Measurements from ENCODE around the gene NRXN3.

Gene NRXN3

DNA sequence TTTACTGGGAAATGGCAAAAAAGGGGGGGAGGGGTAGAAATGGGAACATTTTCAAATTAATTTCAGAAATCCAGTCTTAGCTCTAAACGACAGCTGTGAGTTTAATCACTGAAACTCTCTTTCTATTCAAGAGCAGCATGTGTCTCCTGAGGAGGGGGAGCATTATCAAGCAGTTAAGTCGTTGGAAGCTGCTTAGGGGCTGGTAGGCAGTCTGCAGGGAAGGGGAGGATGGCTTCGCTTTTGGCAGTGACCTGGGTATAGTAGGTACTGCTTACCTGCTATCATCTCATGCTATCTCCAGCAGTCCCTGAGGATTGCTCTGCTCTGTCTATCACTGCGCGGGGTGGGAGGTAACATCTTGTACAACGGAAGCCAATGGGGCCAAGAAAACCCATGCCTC, 567.4 kb downstream of the NRXN3 start:
- Histone ChIP-seq H3K4me3 (no peak overlapping the region), H3K27ac (no peak overlapping the region)

DNA sequence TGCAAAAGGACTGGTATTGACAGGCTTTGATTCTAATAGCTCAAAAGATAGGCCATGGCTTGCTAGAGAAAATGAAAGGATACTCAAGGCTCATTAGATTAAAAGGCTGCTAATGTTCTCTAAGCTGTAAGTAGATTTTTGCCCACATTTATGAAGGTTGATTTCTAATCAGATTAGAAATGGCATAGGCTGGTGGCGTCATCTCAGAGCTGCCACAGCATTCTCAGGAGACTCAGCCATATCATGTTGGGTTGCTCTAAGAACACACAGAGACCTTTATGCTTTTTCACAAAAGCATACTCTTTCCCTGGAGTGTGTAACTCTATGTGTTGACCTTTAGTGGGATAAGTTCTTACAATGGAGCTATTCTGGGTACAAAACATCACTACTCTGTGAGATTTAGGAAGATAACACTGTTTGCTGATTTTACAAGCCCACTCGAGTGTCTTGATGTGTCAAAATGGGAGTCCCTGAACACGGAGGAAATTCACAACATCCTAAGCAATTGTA, 576.0 kb downstream of the NRXN3 start:
- no peak overlapping the region for H3K4me3 ChIP-seq
- H3K27ac ChIP-seq = no peak overlapping the region

DNA sequence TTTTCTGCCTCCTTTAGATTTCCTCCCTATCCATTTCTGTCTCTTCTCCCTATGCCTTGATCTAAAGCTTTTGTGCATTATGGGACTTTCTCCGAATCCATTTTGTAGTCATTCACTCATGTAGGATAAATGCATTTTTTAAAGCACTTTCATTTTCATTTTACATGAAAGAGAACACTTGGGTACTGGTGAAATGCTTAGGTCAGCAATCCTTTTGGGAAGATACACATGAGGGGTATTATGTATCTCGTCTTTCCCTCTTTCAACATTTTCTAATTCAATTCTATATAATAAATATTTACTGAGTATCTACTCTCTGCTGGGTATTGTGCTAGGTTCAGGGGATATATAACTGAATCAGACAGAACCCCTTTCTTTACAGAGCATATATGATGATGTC, 577.6 kb downstream of the NRXN3 start:
- Histone ChIP-seq H3K27ac (no peak overlapping the region), H3K4me3 (no peak overlapping the region)

DNA sequence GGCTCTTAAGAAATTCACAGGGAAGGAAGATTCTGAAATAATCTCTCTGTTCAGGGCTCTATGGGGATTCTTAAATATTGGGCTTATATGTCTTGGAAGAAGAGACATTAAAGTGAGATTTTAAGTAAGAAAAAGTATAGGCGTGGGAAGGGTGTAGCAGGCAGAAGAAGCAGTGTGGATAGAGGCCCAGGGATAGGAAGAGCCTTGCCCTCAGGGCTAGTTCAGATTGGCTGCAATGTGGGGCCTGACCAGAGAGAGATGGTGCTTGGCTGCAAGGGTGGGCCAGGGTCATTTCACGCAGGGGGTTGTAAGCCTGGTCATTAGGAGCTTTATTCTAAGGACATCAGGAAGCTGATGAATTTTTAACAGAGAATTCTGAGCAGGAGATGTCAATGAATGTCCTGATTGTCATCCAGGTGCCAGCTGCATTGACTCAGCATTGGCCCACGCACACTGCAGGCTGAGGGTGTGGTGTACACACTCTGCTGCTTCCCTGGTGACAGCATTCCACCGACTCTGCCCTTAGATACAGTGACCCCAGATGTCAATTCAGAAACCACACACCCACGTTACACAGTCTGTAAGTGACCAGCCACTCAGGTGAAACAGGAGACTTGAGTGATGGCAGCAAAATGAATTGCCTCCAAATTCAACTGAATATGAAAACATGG, 582.5 kb downstream of the NRXN3 start:
- H3K27ac ChIP-seq = no peak overlapping the region
- H3K4me3 ChIP-seq = no peak overlapping the region

DNA sequence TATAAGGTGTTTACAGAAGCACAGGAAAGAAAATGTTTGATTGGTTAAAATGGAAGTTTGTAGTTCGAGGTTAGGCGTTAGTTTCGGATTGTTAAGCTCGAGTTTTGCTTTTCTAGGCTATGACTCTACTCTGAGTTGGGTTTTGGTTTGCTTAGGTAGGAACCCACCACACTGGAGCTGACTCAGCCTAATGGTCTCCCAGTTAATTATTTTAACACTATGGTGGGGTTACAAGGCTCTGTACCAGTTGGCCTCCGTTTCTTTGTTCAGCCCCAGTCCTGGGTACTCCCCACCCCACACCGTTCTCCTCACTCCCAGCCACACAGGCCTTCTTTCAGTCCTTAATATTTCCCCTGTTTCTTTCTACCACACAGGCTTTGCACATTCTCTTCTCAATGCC, 583.9 kb downstream of the NRXN3 start:
- Histone ChIP-seq H3K27ac (no peak overlapping the region), H3K4me3 (no peak overlapping the region)

DNA sequence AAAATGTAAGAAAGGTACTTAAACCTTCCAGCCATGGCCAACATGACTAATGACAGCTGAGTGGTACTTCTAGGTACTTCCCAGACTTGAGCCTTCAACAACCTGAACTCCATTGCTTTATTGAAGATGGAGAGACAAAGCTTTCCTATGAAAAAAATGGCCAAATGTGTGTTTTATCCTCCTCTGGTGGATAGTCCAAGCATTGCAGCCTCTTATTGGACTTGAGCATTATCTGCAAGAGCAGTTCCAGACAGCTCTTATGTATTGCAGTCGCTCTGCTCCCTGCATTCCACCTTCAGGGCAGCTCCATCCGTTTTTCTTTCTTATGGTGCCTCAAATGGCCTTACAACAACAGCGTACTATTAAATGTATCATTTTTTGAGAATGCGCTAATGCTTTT, 588.2 kb downstream of the NRXN3 start:
- H3K4me3 ChIP-seq = no peak overlapping the region
- no peak overlapping the region for H3K27ac ChIP-seq

DNA sequence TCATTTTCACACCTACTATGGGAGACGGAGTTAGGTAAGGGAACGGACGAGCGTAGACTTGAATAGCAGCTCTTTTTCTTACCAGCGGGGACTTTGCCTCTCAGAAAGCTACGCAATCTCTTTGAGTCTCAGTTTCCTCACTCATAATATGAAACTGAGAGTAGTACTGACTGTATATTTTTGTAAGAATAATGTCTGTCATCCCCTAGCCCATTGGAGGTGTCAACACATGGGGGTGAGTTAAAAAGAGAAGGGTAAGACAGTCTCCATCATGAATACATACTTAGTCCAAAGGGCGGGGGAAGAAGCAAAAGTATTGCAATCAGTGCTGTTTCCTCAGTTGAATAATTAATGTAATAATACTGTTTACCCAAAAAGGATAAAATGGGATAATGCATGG, 592.2 kb downstream of the NRXN3 start:
- Histone ChIP-seq H3K27ac (no peak overlapping the region), H3K4me3 (no peak overlapping the region)

DNA sequence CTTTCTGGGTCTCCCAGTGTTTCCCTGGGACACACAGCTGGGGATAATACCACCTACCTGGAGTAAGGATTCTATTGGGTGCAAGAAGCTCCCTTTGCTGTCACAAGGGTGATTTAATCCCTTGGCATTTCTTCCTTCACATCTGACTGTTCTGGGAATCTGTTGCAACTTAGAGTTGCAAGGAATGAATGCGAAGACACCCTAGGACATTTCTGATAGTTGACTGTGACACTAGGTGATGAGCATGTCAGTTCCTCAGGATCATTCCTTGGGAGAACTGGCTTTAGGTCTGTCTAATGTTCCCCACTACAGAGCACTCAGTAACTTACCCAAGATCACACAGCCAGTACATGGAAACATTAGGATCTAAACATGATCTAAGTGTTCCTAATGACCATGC, 593.6 kb downstream of the NRXN3 start:
- Histone ChIP-seq H3K27ac (no peak overlapping the region), H3K4me3 (no peak overlapping the region)

DNA sequence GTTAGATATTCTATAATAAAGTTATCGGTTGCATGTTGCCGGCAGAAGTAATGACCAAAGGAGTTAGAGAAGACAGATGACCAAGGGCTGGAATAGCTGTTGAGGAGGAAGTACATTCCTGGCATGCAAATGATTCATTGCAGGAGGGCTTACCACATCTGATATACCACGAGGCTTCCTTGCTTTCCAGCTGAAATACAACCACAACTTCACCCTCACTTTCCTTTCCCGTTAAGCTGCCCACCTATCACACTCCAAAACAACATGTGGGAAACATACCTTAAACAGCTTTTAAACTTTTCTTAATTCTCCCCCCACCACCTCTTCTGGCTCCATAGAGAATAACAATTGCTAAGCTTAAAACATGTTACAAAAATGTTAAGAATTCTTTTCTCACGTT, 594.1 kb downstream of the NRXN3 start:
- no peak overlapping the region for H3K4me3 ChIP-seq
- H3K27ac ChIP-seq = no peak overlapping the region

DNA sequence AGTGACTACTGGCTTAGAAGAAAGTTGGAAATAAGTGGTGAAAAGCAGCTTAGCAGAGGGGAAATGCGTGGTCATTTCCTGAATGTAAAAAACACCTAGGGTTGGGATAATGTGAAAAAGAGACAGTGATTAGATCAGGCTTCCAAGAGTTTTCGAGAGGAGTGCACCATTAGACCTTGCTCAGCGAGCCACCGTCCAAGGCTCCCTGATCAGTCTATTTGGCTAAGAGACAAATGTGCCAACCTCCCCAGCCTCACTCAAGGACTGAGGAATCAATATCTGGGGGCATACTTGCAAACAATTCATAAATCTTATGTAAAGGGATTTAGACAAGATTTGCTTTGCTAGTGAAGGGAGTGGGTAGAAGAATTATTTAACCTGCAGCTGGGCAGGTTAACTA, 594.5 kb downstream of the NRXN3 start:
- Histone ChIP-seq H3K4me3 (no peak overlapping the region), H3K27ac (no peak overlapping the region)

DNA sequence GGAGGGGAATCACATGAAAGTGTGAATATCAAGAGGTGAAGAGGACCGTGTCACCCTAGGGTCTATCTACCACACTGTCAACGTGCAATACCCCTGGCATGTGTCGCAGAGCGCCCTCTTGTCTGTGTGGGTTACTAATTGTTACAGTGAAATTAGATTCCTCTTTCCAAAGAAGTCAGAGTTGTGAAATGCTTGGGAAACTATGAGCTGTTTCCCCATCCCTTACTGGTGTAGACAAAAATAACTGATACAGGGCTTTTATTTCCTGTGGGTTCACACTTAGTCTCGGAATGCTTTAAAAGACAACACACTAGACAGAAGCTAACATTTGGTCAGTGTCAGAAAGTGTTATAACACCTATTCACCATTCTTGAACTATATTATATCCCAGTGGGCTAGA, 597.3 kb downstream of the NRXN3 start:
- Histone ChIP-seq H3K27ac (no peak overlapping the region), H3K4me3 (no peak overlapping the region)

DNA sequence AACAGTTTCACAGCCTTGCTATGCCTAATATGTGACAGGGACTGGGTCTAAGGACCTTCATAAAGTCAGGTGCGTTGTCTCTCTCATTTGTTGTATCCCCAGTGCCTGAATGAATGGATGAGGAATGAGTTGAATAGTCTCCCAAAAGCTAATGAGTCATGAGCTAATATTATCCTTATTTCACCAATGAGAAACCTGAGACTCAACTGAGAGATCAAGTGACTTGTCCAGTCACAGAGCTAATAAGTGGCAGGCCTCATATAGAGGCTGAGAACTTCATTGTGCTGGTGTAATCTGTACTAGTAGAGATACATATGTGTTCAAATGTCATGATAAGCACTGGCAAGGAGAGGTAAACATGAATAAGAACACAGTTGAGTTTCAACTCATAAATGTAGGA, 612.4 kb downstream of the NRXN3 start:
- no peak overlapping the region for H3K27ac ChIP-seq

DNA sequence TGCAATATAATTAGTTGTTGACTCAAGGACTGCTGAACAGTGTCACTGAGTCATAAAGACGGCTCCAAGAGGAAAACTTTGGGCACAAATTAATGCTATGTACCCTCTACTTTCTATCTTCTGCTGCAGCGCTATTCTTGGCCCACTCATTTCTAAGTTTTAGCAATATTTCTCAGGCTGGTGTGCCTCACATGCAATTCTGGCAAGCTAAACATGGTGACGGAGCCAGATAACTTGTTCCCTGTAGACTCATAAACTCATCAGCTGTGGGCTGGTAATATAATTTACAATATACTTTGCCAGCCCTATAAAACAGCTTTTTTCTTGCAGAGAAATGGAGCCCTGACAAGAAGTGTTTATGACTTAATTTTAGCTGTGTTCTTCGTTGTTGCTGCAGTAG, 615.1 kb downstream of the NRXN3 start:
- no peak overlapping the region for H3K27ac ChIP-seq
- H3K4me3 ChIP-seq = no peak overlapping the region

More for the DNA sequence above, 612.4 kb downstream of the NRXN3 start:
- H3K4me3 ChIP-seq = no peak overlapping the region

DNA sequence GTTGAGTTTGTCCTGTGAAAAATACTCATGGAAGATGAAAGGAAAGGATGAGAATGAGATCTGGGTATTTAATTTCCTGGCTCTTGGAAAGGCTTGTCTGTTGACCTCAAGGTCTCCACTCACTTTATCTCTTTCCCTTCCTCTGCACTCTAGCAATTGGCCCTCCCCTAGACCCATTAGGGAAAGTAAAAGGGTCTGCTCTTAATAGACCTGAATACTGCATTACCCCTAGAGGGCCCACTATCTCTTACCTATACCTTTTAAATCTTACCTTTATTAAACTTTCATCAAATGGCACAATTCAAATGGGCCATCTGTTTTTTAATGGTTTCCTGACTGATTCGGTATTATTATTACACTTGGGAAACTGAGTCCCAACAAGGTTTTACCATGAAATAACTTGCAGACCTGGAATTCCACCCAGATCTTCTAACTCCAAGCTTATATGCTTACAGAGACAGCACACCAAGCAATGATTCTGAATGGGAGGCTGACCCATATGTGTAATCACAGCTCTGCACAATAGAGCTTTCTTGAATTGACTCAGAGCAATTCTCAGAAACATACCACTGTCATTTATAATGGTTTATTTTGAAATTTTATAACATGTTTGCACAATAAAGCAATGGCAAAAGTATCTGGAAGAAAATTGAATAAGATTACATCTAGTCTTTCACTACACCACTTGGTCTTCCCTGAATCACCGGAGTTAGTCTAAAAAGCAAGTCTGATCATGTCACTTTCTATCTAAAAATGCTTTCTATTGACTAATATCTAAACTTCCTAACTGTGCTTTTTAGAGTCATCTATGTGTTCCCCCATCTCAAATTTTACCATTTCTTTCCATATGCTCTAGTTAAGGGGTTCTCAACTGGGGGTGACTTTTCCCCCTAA, 618.5 kb downstream of the NRXN3 start:
- no peak overlapping the region for H3K27ac ChIP-seq
- H3K4me3 ChIP-seq = no peak overlapping the region

DNA sequence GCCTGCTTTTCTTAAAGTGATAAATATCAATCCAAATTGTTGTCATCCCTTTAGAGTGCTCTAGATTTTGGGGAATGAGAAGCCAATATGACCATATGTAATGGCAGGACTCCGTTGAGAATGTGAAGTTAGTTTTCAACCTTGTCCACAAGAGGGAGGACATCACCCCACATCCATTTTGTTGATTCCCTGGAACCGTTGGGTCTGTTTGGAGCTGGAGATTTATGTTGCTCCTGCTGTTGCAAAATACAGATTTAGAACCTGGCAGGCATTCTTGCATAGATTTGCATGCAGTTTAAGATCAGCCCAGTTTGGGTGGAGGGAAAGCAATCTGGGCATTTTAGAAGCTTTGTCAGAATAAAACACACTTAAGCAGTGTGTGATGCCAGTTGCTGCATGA, 620.1 kb downstream of the NRXN3 start:
- Histone ChIP-seq H3K27ac (no peak overlapping the region), H3K4me3 (no peak overlapping the region)

DNA sequence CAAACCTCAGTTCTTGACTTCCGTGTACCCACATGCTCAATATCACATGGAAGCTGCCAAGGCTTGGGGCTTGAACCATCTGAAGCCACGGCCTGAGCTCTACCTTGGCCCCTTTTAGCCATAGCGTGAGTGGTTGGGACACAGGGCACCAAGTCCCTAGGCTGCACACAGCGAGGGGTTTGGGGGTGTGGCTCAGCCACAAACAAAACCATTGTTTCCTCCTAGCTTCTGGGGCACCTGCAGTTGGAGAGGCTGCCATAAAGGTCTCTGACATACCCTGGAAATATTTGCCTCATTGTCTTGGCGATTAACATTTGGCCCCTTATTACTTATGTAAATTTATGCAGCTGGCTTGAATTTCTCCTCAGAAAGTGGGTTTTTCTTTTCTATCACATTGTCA, 628.6 kb downstream of the NRXN3 start:
- Histone ChIP-seq H3K27ac (no peak overlapping the region), H3K4me3 (no peak overlapping the region)

DNA sequence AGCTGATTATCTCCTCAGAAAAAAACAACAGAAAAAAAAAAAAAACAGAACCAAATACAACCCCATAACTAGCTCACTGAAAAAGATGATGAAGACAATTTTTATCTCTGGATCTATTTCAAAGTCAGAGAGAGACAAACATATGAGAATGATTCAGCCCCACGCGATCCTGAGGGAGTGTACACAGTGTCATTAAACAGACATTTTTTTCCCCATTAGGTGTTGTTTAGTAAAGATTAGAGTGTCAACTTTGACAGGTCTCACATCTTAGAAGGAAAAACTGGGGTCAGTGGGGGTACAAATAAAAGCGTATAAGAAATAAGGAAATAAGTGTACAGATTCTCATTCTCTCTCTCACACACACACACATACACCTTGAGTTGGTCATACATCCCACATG, 635.4 kb downstream of the NRXN3 start:
- Histone ChIP-seq H3K4me3 (no peak overlapping the region), H3K27ac (no peak overlapping the region)

DNA sequence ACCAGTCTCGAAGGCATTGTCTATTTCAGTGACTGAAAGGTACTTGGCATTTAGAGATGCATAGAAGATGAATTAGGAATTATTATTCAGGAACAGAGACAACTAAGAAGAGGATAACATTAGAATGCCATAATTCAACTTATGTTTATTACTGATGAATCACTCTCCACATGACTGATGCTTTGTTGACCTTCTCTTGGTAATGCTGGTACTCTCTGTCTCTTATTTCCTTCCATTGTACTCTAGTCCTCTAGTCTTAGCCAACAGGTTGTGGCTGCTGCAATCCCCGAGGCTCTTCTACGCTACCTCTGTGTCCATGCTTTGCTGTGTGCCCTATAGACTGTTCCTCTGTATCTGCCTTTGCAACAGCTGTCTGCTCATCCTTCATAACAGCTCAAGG, 652.9 kb downstream of the NRXN3 start:
- Histone ChIP-seq H3K4me3 (no peak overlapping the region), H3K27ac (no peak overlapping the region)

DNA sequence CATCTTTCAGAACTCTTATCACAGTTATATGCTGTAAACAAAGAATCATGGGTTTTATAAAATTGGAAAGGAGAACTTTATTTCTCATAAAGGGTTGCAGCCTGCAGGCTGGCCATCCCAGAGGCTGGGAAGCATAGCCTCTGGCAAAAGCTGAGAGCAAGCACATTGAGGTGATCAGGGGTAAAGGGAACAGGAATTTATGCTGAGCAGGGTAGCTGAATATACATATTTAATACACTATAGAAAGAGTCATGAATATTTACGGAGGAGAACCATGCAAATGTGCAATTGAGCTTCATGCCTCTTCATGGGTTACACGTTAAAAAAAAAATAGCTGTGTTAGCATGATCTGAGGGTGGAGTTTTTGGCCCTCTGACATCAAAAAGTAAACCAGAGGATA, 653.3 kb downstream of the NRXN3 start:
- H3K4me3 ChIP-seq = no peak overlapping the region
- H3K27ac ChIP-seq = no peak overlapping the region

DNA sequence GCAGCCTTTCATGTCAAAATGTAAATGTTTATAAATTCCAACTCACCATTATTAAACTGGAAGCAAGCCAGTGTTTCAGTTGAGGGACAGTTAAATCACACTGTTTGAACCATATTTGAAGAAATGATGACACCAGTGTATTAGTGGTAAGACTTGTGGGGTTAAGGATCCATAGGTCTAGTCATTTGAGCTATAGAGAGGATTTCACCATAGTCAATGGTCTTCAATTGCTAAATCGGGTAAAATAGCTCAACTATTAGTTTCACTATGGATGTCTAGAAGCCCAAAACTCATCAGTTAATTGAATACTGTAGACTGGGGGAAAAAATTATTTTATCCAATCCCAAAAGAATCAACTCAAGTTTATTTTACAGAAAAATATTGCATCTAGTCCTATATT, 659.1 kb downstream of the NRXN3 start:
- H3K4me3 ChIP-seq = no peak overlapping the region
- H3K27ac ChIP-seq = no peak overlapping the region

DNA sequence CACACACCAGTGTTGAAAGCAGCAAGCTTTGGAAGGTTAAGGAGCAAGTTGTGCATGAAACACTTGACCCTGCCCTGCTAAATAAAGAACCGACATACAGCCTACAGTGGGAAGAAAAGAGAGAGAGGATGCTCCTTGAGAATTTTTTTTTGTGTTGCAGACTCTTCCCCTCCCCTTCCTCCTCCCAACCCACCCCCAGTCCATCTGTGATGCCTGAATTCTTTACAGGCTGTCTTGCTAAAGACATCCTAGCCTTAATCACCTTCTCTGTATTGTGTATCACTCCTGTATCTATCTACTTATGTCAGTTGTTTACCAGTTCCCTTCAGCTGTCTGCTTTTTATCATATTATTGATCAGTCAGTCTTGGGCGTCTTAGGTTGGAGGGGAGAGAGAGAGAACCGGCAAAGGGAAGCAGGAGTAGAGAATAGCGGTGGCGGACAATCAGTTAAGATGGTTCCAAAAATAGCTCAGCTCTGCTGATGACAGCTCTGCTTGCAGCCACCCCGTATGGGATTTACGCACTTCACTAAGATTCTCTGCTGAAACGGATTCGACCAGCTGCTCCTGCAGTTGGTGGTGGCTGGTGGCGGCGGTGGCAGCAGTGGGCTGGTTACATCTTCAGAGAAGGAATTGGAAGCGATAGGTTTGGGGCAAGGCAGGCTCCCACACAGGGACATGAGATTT, 664.7 kb downstream of the NRXN3 start:
- no peak overlapping the region for H3K4me3 ChIP-seq
- H3K27ac ChIP-seq = no peak overlapping the region
